Measurements from ENCODE around the gene OCEL1. TPM values are rescaled to one million over a fixed set of nuclear protein-coding genes. Genes with fewer than 3 reads are reported as not detected.
"Not testable (repeated sequence)": the region's sequence is repeated elsewhere in the genome, so short reads cannot be mapped to it uniquely, and the experiment has no call there.

Gene OCEL1
- total RNA-seq, 1 donor, result 3.9 TPM

DNA sequence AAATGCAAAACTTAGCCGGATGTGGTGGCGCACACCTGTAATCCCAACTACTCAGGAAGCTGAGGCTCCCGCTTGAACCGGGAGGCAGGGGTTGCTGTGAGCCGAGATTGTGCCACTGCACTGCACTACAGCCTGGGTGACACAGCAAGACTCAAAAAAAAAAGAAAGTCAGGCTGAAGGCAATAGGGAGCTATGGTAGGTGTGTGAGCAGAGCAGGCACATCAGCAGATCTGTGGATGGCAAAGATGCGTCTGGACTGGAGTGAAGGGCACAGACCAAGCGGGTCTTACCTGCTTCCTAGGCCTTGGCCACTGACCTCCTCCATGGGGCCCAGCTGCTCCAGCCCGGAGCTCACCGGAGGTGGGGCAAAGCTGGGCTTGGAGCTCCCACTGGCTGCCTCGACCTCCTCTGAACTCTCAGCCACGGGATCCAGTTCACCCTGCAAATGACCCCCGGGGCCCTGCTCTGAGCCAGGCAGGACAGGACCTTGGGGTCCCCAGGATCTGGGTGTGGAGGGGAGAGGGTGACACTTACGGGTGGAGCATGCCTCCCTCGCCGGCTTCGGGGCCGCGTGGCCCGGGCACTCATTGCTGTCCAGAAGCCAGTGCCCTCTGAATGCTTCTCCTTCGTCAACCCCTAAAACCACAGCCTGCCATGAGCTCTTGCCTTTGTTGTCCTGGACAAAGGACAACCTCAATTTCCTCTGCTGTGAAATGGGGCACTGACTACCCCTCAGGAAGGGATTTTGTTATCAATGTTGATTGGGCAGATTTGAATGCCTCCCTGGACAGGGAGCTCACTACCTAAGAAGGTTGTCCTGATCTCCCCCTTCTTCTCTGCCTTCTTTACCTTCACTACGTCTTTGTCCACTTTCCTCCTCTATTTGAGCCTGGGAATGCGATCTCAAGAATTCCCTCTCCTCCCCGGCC, 38.0 kb downstream of the OCEL1 start:
- TF ChIP-seq, protein P1, sequence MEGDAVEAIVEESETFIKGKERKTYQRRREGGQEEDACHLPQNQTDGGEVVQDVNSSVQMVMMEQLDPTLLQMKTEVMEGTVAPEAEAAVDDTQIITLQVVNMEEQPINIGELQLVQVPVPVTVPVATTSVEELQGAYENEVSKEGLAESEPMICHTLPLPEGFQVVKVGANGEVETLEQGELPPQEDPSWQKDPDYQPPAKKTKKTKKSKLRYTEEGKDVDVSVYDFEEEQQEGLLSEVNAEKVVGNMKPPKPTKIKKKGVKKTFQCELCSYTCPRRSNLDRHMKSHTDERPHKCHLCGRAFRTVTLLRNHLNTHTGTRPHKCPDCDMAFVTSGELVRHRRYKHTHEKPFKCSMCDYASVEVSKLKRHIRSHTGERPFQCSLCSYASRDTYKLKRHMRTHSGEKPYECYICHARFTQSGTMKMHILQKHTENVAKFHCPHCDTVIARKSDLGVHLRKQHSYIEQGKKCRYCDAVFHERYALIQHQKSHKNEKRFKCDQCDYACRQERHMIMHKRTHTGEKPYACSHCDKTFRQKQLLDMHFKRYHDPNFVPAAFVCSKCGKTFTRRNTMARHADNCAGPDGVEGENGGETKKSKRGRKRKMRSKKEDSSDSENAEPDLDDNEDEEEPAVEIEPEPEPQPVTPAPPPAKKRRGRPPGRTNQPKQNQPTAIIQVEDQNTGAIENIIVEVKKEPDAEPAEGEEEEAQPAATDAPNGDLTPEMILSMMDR (IDR thresholded peaks at IDR 0.05; ENCODE audit: insufficient read depth, low read depth, low read length), result no peak
- no peak for DNase-seq (ENCODE audit: low read depth)
- no peak overlapping the region for H3K4me3 ChIP-seq (ENCODE audit: low read depth, low read length)

DNA sequence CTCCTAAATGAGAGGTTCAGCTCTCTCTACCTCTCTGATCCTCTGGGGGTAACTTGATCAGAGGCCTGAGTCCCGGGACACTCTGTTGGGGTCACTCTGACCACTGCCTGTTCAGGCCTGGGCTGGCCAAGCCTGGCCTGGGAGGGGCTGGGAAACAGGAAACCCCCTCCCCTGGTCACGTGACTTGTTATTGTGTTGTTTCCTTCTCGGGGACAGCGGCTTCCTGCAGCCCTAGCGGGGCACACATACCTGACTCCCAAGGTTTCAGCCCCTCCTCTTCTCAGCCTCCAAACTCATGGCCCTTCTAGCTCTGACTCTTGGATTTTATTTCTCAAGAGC, 38.6 kb downstream of the OCEL1 start, which contains the start of gene USHBP1:
Gene USHBP1, minus strand, starts transcription at position 105 of the 339 bp plus-strand sequence. CDS start 446 bp downstream, outside the sequence.
- DNase-seq (ENCODE audit: low read depth), result no peak
- TF ChIP-seq, protein P1 (IDR thresholded peaks at IDR 0.05; ENCODE audit: insufficient read depth, low read depth, low read length), result no peak
- H3K4me3 ChIP-seq (ENCODE audit: low read depth, low read length), result no peak within 1 kb of the TSS

DNA sequence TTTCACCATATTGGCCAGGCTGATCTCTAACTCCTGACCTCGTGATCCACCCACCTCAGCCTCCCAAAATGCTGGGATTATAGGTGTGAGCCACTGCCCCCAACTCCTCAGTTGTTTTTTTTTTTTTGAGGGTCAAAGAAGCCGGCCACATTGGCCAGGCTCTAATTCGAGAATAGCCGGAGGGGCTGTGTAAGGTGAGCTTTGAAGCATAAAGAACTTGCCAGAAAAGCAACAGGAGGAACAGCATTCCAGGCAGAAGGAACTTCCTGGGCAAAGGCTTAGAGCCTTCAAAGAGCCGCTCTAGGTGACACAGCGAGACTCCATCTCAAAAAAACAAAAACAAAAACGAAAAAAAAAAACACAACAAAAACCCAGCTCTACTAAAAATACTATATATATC, 40.0 kb downstream of the OCEL1 start:
- TF ChIP-seq, protein P1 (IDR thresholded peaks at IDR 0.05; ENCODE audit: insufficient read depth, low read depth, low read length), result no peak
- no peak overlapping the region for H3K4me3 ChIP-seq (ENCODE audit: low read depth, low read length)
- DNase-seq (ENCODE audit: low read depth), result no peak

DNA sequence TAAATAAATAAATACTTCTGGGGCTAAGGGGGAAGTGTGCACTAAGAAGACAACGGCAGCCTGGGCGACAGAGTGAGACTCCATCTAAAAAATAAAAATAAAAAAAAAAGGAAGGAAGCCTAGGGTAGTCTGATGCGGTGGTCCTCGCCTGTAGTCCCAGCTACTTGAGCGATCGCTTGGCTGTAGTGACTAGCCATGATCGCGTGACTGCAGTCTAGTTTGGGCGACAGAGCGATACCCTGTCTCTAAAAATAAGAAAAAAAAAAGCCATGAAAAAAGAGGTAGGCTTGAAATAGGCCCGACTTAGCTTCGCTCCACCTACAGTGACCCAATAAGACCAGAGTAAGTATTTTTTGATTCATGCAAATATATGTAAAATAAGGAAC, 40.6 kb downstream of the OCEL1 start:
- TF ChIP-seq, protein P1 (IDR thresholded peaks at IDR 0.05; ENCODE audit: insufficient read depth, low read depth, low read length), result no peak
- no peak overlapping the region for H3K4me3 ChIP-seq (ENCODE audit: low read depth, low read length)
- no peak for DNase-seq (ENCODE audit: low read depth)

DNA sequence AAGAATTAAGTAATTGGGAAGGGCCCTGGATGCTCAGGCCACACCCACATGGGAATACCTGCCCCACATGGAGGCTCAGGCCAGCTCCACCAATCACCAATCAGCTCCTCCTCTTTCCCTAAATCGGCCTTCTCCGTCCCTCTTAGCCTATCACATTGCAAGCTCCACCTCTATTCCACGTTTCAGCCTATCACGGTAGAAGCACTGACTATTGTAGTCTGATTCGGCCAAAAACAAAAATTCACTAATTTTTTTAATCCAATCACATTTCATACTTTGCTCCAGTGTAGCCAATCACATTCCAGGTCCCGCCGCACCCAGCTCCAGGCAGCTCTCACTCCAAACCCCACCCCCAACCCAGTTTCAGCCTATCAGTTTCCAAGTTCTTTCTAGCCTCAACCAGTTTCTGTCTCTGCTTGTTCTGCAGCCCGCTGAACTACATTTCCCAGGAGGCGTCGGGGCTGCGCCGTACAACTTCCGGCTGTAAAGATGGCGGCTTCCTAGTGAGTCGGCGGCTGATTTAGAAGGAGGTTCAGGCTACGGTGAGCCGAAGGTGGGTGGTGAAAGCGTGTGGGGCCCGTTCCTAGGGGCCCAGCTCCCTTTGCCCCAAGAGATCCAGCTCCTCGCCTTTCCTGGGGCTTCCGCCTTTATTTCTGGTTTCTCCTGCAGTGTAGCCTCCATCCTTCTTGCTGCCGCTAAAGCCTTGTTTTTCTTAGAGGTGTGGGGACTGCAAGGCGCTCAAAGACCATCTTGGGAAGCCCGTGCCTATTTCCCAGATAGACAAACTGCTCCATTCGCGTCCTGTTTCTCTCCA, 41.2 kb downstream of the OCEL1 start, which contains the start of gene BABAM1:
Gene BABAM1, plus strand, starts transcription at position 469 of the 814 bp plus-strand sequence. CDS start 1,364 bp downstream, outside the sequence.
- DNase-seq (ENCODE audit: low read depth), result peak; percentile 99
- H3K4me3 ChIP-seq (ENCODE audit: low read depth, low read length), result peak within 1 kb of the TSS; percentile 93
- TF ChIP-seq, protein P1 (IDR thresholded peaks at IDR 0.05; ENCODE audit: insufficient read depth, low read depth, low read length), result no peak

DNA sequence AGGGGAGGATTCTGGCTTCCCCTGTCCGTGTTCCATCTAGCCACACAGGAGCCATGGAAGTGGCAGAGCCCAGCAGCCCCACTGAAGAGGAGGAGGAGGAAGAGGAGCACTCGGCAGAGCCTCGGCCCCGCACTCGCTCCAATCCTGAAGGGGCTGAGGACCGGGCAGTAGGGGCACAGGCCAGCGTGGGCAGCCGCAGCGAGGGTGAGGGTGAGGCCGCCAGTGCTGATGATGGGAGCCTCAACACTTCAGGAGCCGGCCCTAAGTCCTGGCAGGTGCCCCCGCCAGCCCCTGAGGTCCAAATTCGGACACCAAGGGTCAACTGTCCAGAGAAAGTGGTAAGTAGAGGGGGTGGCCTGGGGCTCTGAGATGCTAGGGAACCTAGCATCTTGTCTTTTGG, 42.7 kb downstream of the OCEL1 start:
- no peak for DNase-seq (ENCODE audit: low read depth)
- TF ChIP-seq, protein P1 (IDR thresholded peaks at IDR 0.05; ENCODE audit: insufficient read depth, low read depth, low read length), result no peak
- no peak overlapping the region for H3K4me3 ChIP-seq (ENCODE audit: low read depth, low read length)

DNA sequence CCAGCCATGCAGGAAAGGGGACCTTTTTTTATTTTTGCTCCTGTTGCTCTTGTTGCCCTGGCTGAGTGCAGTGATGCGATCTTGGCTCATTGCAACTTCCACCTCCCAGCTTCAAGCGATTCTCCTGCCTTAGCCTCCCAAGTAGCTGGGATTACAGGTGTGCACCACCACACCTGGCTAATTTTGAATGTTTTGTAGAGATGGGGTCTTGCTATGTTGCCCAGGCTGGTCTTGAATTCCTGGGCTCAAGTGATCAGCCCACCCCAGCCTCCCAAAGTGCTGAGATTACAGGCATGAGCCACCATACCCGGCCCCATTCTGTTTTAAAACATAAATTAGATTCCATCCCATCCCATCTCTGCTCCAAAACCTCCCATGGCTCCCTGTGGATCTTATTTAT, 48.9 kb downstream of the OCEL1 start:
- not testable (repeated sequence) for DNase-seq (ENCODE audit: low read depth); H3K4me3 ChIP-seq (ENCODE audit: low read depth, low read length)
